SK-N-SH (cell line): ENCODE results near the gene CADPS2. TPM values are rescaled to one million over a fixed set of nuclear protein-coding genes. Genes with fewer than 3 reads are reported as not detected.

Source experiments
- CTCF ChIA-PET: fragments of 300-600, 350-600 bp; formaldehyde crosslinking; extraction: SDS; loops from one replicate; lab custom pipeline; 2021; lab: Yijun Ruan, JAX
- POLR2A ChIA-PET: fragments of 350-600 bp; sonication (Branson Sonifier 250); formaldehyde crosslinking; extraction: SDS; loops from one replicate; lab custom pipeline; 2020; ENCODE audit warnings: antibody characterized with exemption, inconsistent platforms; lab: Yijun Ruan, JAX
- DNase-seq: peaks from one replicate; pipeline ENCODE4 v3.0.0; 2012
- H2AFZ ChIP-seq: fragments of 200-600 bp; sonication (generic); 2 replicates; pipeline ENCODE4 v1.8.1; 2016; ENCODE audit warnings: antibody characterized with exemption, mild to moderate bottlenecking, low read depth
- H3F3A ChIP-seq: fragments of 200-600 bp; sonication (generic); replicated peaks from 2 replicates; pipeline ENCODE3; 2016; ENCODE audit warnings: antibody characterized with exemption, mild to moderate bottlenecking; ENCODE audit not compliant: insufficient read depth
- H3K27ac ChIP-seq, 2 experiments: fragments of 200-500 bp in 1 of 2; fragments of 200-600 bp in 1 of 2; sonication (Bioruptor generic) in 1 of 2; sonication (generic), shearing (Covaris generic) in 1 of 2; 2 replicates each; pipeline versions ENCODE4 v1.5.1 to v1.6.1; 2014 to 2016; ENCODE audit warnings: low read depth in 2 of 2, inconsistent platforms in 1 of 2, low read length in 1 of 2, mild to moderate bottlenecking in 1 of 2, mixed read lengths in 1 of 2
- H3K27me3 ChIP-seq: fragments of 200-600 bp; sonication (generic), shearing (Covaris generic); 2 replicates; pipeline ENCODE4 v1.6.1; 2016; ENCODE audit warnings: mixed run types; ENCODE audit not compliant: insufficient read depth
- H3K36me3 ChIP-seq, 2 experiments: fragments of 200-500 bp in 1 of 2; fragments of 200-600 bp in 1 of 2; sonication (Bioruptor generic) in 1 of 2; sonication (generic) in 1 of 2; replicated peaks in 1 of 2; 2 replicates each; pipeline versions ENCODE3 to v1.5.1; 2014 to 2016; ENCODE audit warnings: low read length in 1 of 2, mild to moderate bottlenecking in 1 of 2; ENCODE audit not compliant: insufficient read depth in 2 of 2, control insufficient read depth in 1 of 2
- H3K4me1 ChIP-seq, 2 experiments: fragments of 200-500 bp in 1 of 2; fragments of 200-600 bp in 1 of 2; sonication (Bioruptor generic) in 1 of 2; sonication (generic), shearing (Covaris generic) in 1 of 2; 2 replicates each; pipeline versions ENCODE4 v1.5.1 to v1.6.1; 2014 to 2016; ENCODE audit warnings: low read depth in 1 of 2, low read length in 1 of 2, mixed run types in 1 of 2; ENCODE audit not compliant: insufficient read depth in 2 of 2, control insufficient read depth in 1 of 2
- H3K4me2 ChIP-seq: fragments of 200-600 bp; sonication (generic), shearing (Covaris generic); 2 replicates; pipeline ENCODE4 v1.6.1; 2017; ENCODE audit warnings: mixed run types
- H3K4me3 ChIP-seq, 2 experiments: fragments of 200-500 bp in 1 of 2; fragments of 200-600 bp in 1 of 2; sonication (Bioruptor generic) in 1 of 2; sonication (generic), shearing (Covaris generic) in 1 of 2; 2 replicates each; pipeline versions ENCODE4 v1.5.1 to v1.8.1; 2014 to 2016; ENCODE audit warnings: low read depth in 2 of 2, inconsistent platforms in 1 of 2, low read length in 1 of 2, mild to moderate bottlenecking in 1 of 2, mixed read lengths in 1 of 2, moderate library complexity in 1 of 2
- H3K79me2 ChIP-seq: fragments of 200-600 bp; sonication (generic); 2 replicates; pipeline ENCODE4 v1.8.1; 2017; ENCODE audit warnings: mild to moderate bottlenecking; ENCODE audit not compliant: insufficient read depth
- H3K9ac ChIP-seq: fragments of 200-600 bp; sonication (generic); 2 replicates; pipeline ENCODE4 v1.6.1; 2017; ENCODE audit warnings: mixed run types
- H3K9me2 ChIP-seq: fragments of 200-600 bp; sonication (generic); 2 replicates; pipeline ENCODE4 v1.6.1; 2017; ENCODE audit warnings: mixed run types
- H3K9me3 ChIP-seq: fragments of 200-600 bp; sonication (generic); 2 replicates; pipeline ENCODE4 v1.6.1; 2017; ENCODE audit warnings: mixed run types, mild to moderate bottlenecking, moderate library complexity
- H4K20me1 ChIP-seq: fragments of 200-600 bp; sonication (generic); 2 replicates; pipeline ENCODE4 v1.6.1; 2017; ENCODE audit warnings: mild to moderate bottlenecking, mixed run types; ENCODE audit not compliant: insufficient read depth
- EP300 ChIP-seq, 2 experiments: IDR thresholded peaks; 2 replicates each; pipeline versions ENCODE4 v1.4.0 to v1.6.1; 2012; ENCODE audit warnings: borderline replicate concordance in 1 of 2, low read depth in 1 of 2, low read length in 1 of 2
- FOSL2 ChIP-seq: IDR thresholded peaks from 2 replicates; pipeline ENCODE4 v1.4.0; 2012; ENCODE audit warnings: low read depth, mild to moderate bottlenecking, moderate library complexity, borderline replicate concordance
- FOXJ3 ChIP-seq: sonication (generic); formaldehyde crosslinking; IDR thresholded peaks from 2 replicates; pipeline ENCODE4 v1.5.1; 2020; ENCODE audit warnings: mild to moderate bottlenecking, missing genetic modification reagents
- FOXM1 ChIP-seq: IDR thresholded peaks from 2 replicates; pipeline ENCODE4 v1.4.0; 2012; ENCODE audit warnings: low read depth, mild to moderate bottlenecking
- GATA2 ChIP-seq: sonication (generic); formaldehyde crosslinking; IDR thresholded peaks from 2 replicates; pipeline ENCODE4 v1.5.0; 2020; ENCODE audit warnings: mild to moderate bottlenecking, missing genetic modification reagents
- JUND ChIP-seq: IDR thresholded peaks from 2 replicates; pipeline ENCODE4 v1.4.0; 2012
- MAX ChIP-seq: IDR thresholded peaks from 2 replicates; pipeline ENCODE4 v1.4.0; 2012; ENCODE audit warnings: low read depth
- MXI1 ChIP-seq: IDR thresholded peaks from 2 replicates; pipeline ENCODE4 v1.6.1; 2012; ENCODE audit warnings: mild to moderate bottlenecking, low read depth, low read length, improper control_type of control experiment
- NRF1 ChIP-seq: IDR thresholded peaks from 2 replicates; pipeline ENCODE4 v1.6.1; 2012; ENCODE audit warnings: low read depth, mild to moderate bottlenecking, low read length
- POLR2AphosphoS5 ChIP-seq: IDR thresholded peaks from 2 replicates; pipeline ENCODE4 v1.6.1; 2012; ENCODE audit warnings: low read depth, low read length
- RAD21 ChIP-seq: IDR thresholded peaks from 2 replicates; pipeline ENCODE4 v1.6.1; 2012; ENCODE audit warnings: mild to moderate bottlenecking, low read length
- RCOR1 ChIP-seq: fragments of 150-350 bp; IDR thresholded peaks from 2 replicates; pipeline ENCODE4 v1.6.1; 2017; ENCODE audit warnings: antibody characterized with exemption, low read length
- SIN3A ChIP-seq: IDR thresholded peaks from 2 replicates; pipeline ENCODE4 v1.6.1; 2012; ENCODE audit warnings: low read depth, mild to moderate bottlenecking, low read length, moderate library complexity, borderline replicate concordance
- SMC3 ChIP-seq: IDR thresholded peaks from 2 replicates; pipeline ENCODE4 v1.6.1; 2012; ENCODE audit warnings: low read depth, low read length, improper control_type of control experiment
- TAF1 ChIP-seq: IDR thresholded peaks from 2 replicates; pipeline ENCODE4 v1.6.1; 2012; ENCODE audit warnings: low read depth, mild to moderate bottlenecking, low read length, moderate library complexity, borderline replicate concordance
- TCF12 ChIP-seq: IDR thresholded peaks from 2 replicates; pipeline ENCODE4 v1.4.0; 2012
- TEAD4 ChIP-seq: IDR thresholded peaks from 2 replicates; pipeline ENCODE4 v1.4.0; 2012; ENCODE audit warnings: mild to moderate bottlenecking, borderline replicate concordance; ENCODE audit not compliant: insufficient read depth
- YY1 ChIP-seq: IDR thresholded peaks from 2 replicates; pipeline ENCODE4 v1.4.0; 2012; ENCODE audit warnings: low read depth, mild to moderate bottlenecking
- WGBS: methylation state at CpG from one replicate; pipeline ENCODE4 v1.1.6; 2017; ENCODE audit warnings: low lambda C conversion rate; 5-methylcytosine and 5-hydroxymethylcytosine counted together
- polyA plus RNA-seq, 3 experiments: library from polyadenylated mRNA; depleted of rRNA; stranded (reverse); fragments of >200 nt; gene quantifications; 2 replicates each; pipeline ENCODE4 v1.2.3, GENCODE V29; 2012
- TF ChIP-seq, protein P1 (sequence below): fragments of 200-600 bp; sonication (generic); IDR thresholded peaks from 2 replicates; pipeline ENCODE4 v1.6.1; 2017; ENCODE audit warnings: antibody characterized with exemption, mild to moderate bottlenecking, moderate library complexity
- TF ChIP-seq, protein P2 (sequence below): IDR thresholded peaks from 2 replicates; pipeline ENCODE4 v1.4.0; 2012; ENCODE audit warnings: low read depth, borderline replicate concordance

CADPS2 gene
- polyA plus RNA-seq, 1 of the 3 experiments (the other 2 are of a cell fraction): 0.05 TPM

DNA sequence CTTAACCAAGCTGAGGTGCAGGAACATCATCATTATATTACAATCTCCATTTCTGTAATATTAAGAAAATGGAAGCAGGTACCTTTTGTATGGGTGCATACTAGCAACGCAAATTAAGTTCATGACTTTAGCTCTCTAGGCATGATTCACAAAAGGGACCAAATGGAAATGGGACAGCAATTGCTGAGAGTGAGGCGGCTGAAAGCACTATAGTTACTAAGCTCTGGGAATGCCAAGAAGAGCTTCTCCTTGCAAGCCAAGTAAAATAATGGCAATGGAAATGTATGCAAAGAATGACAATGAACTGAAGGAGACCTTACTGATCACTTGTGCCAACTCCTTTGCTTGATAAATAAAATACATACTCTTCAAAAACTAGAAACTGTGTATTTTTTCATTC is 147.3 kb downstream of the CADPS2 start:
- no peak overlapping the region for H3K9ac ChIP-seq
- H3K4me1 ChIP-seq: no peaks in the 10 kb centered on the region
- H3K27me3 ChIP-seq: no peaks in the 10 kb centered on the region
- no peaks in the 10 kb centered on the region for H3F3A ChIP-seq
- no peak for DNase-seq
- no peaks in the 10 kb centered on the region for H3K9me3 ChIP-seq
- no peak overlapping the region for H2AFZ ChIP-seq
- TF ChIP-seq SIN3A (no peak), TCF12 (no peak), NRF1 (no peak), TEAD4 (no peak), MXI1 (no peak), TAF1 (no peak), FOXM1 (no peak)
- TF ChIP-seq, all 33 proteins: peak for 0
- CTCF ChIA-PET: no interaction called here
- H3K36me3 ChIP-seq: no peaks in the 10 kb centered on the region
- POLR2A ChIA-PET: no interaction called here
- no peak overlapping the region for H3K27ac ChIP-seq
- no peaks in the 10 kb centered on the region for H3K79me2 ChIP-seq
- H4K20me1 ChIP-seq: no peaks in the 10 kb centered on the region
- no peaks in the 10 kb centered on the region for H3K9me2 ChIP-seq
- H3K4me2 ChIP-seq: no peak overlapping the region
- 15% methylated on average over 2 of the region's 2 CpGs for WGBS
- H3K4me3 ChIP-seq: no peak overlapping the region

DNA sequence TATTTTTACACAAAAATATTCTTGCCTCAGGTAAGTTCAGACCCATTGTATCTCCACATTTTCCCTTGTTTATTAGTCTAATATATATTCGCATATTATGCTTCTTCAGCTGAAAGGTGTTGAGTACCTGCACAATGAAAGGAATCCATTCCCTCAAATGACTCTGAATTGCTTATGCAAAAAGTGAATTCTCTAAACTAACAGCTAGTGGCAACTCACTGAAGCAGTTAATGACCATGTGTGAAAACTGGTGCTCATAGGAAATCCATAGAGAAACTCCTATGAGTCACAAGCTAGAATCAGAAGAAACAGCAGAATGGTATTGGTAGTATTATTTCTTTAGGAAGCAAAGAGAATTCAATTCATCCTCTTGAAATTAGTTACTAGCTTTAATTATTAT is 150.1 kb downstream of the CADPS2 start:
- no peak for DNase-seq
- Histone ChIP-seq H3F3A (no peaks in the 10 kb centered on the region), H3K79me2 (no peaks in the 10 kb centered on the region), H3K9ac (no peak overlapping the region), H4K20me1 (no peaks in the 10 kb centered on the region), H2AFZ (no peak overlapping the region), H3K4me3 (no peak overlapping the region), H3K4me1 (no peaks in the 10 kb centered on the region), H3K9me3 (no peaks in the 10 kb centered on the region), H3K36me3 (no peaks in the 10 kb centered on the region)
- POLR2A ChIA-PET: interaction anchor here (0.5 kb wide), 1 partner anchor 622 kb away, joined by 3 read pairs; no protein-coding TSS in a partner anchor
- CTCF ChIA-PET: interaction anchor here (1.2 kb wide), 1 partner anchor 11 kb away, joined by 4 read pairs; no protein-coding TSS in a partner anchor
- TF ChIP-seq RAD21 (no peak), GATA2 (CRISPR knock-in tag) (no peak), FOSL2 (no peak), TEAD4 (no peak), FOXM1 (no peak), MAX (no peak), FOXJ3 (CRISPR knock-in tag) (no peak), YY1 (no peak), RCOR1 (no peak), JUND (no peak), EP300 (IDR thresholded peaks at IDR 0.05; ENCODE audit: borderline replicate concordance in 1 of 2, low read depth in 1 of 2, low read length in 1 of 2) (no peak), TAF1 (no peak), POLR2AphosphoS5 (no peak), SMC3 (no peak)
- TF ChIP-seq, protein P1, sequence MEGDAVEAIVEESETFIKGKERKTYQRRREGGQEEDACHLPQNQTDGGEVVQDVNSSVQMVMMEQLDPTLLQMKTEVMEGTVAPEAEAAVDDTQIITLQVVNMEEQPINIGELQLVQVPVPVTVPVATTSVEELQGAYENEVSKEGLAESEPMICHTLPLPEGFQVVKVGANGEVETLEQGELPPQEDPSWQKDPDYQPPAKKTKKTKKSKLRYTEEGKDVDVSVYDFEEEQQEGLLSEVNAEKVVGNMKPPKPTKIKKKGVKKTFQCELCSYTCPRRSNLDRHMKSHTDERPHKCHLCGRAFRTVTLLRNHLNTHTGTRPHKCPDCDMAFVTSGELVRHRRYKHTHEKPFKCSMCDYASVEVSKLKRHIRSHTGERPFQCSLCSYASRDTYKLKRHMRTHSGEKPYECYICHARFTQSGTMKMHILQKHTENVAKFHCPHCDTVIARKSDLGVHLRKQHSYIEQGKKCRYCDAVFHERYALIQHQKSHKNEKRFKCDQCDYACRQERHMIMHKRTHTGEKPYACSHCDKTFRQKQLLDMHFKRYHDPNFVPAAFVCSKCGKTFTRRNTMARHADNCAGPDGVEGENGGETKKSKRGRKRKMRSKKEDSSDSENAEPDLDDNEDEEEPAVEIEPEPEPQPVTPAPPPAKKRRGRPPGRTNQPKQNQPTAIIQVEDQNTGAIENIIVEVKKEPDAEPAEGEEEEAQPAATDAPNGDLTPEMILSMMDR: no peak
- TF ChIP-seq, protein P2, sequence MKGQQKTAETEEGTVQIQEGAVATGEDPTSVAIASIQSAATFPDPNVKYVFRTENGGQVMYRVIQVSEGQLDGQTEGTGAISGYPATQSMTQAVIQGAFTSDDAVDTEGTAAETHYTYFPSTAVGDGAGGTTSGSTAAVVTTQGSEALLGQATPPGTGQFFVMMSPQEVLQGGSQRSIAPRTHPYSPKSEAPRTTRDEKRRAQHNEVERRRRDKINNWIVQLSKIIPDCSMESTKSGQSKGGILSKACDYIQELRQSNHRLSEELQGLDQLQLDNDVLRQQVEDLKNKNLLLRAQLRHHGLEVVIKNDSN: no peak
- TF ChIP-seq, all 33 proteins: peak for 0
- no peaks in the 10 kb centered on the region for H3K27me3 ChIP-seq
- WGBS: 0% methylated on average over 1 of the region's 1 CpG
- H3K27ac ChIP-seq: no peak overlapping the region
- H3K9me2 ChIP-seq: no peaks in the 10 kb centered on the region
- no peak overlapping the region for H3K4me2 ChIP-seq
